HL-60 (cell line): ENCODE results near the gene LYPD4.

Experiments
- DNase-seq, 2 experiments: peaks; one replicate each; pipeline ENCODE4 v3.0.0-alpha.2; 2010 to 2020; ENCODE audit warnings: low read depth in 1 of 2, low spot score in 1 of 2
- H3K27ac ChIP-seq: fragments of 250-450 bp; sonication (Bioruptor Pico); replicated peaks from 2 replicates; pipeline ENCODE4 v1.5.1; 2020; ENCODE audit warnings: mild to moderate bottlenecking, moderate library complexity
- H3K27me3 ChIP-seq: fragments of 250-450 bp; sonication (Bioruptor Pico); 2 replicates; pipeline ENCODE4 v1.5.1; 2021; ENCODE audit warnings: mild to moderate bottlenecking, moderate library complexity; ENCODE audit not compliant: insufficient read depth, poor library complexity, severe bottlenecking
- H3K4me3 ChIP-seq: replicated peaks from 2 replicates; pipeline ENCODE4 v1.5.1; 2011; ENCODE audit warnings: mild to moderate bottlenecking, control low read depth, low read length; ENCODE audit not compliant: insufficient read depth
- GABPA ChIP-seq: IDR thresholded peaks from 2 replicates; pipeline ENCODE4 v1.6.1; 2012; ENCODE audit warnings: low read depth
- POLR2AphosphoS5 ChIP-seq: IDR thresholded peaks from 2 replicates; pipeline ENCODE4 v1.6.1; 2012; ENCODE audit warnings: low read depth
- REST ChIP-seq: IDR thresholded peaks from 2 replicates; pipeline ENCODE4 v1.6.1; 2012; ENCODE audit warnings: low read depth; ENCODE audit not compliant: insufficient replicate concordance
- SPI1 ChIP-seq: IDR thresholded peaks from 2 replicates; pipeline ENCODE4 v1.6.1; 2012; ENCODE audit warnings: low read depth, mild to moderate bottlenecking, borderline replicate concordance
- TF ChIP-seq, protein P1 (sequence below): IDR thresholded peaks from one replicate; pipeline ENCODE4 v1.5.1; 2011; ENCODE audit warnings: low read length, control low read depth, inconsistent platforms; ENCODE audit not compliant: insufficient read depth

The LYPD4 gene

GRCh38 chr19:41889896-41890295 is 45.4 kb upstream of the LYPD4 start:
- Histone ChIP-seq H3K4me3 (no peak overlapping the region), H3K27ac (no peak overlapping the region), H3K27me3 (no peaks in the 10 kb centered on the region)
- no peak for TF ChIP-seq SPI1
- TF ChIP-seq POLR2AphosphoS5 = no peak
- TF ChIP-seq, protein P1, sequence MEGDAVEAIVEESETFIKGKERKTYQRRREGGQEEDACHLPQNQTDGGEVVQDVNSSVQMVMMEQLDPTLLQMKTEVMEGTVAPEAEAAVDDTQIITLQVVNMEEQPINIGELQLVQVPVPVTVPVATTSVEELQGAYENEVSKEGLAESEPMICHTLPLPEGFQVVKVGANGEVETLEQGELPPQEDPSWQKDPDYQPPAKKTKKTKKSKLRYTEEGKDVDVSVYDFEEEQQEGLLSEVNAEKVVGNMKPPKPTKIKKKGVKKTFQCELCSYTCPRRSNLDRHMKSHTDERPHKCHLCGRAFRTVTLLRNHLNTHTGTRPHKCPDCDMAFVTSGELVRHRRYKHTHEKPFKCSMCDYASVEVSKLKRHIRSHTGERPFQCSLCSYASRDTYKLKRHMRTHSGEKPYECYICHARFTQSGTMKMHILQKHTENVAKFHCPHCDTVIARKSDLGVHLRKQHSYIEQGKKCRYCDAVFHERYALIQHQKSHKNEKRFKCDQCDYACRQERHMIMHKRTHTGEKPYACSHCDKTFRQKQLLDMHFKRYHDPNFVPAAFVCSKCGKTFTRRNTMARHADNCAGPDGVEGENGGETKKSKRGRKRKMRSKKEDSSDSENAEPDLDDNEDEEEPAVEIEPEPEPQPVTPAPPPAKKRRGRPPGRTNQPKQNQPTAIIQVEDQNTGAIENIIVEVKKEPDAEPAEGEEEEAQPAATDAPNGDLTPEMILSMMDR = no peak
- TF ChIP-seq REST = no peak
- no peak for TF ChIP-seq GABPA
- DNase-seq = no peak

GRCh38 chr19:41888926-41889325 is 44.4 kb upstream of the LYPD4 start:
- DNase-seq = no peak
- no peak for TF ChIP-seq GABPA
- no peak for TF ChIP-seq REST
- Histone ChIP-seq H3K27me3 (no peaks in the 10 kb centered on the region), H3K27ac (no peak overlapping the region), H3K4me3 (no peak overlapping the region)

GRCh38 chr19:41887711-41888382 is 43.4 kb upstream of the LYPD4 start:
- DNase-seq = no peak
- no peak overlapping the region for H3K4me3 ChIP-seq
- H3K27ac ChIP-seq = no peak overlapping the region
- no peaks in the 10 kb centered on the region for H3K27me3 ChIP-seq
- TF ChIP-seq REST (no peak), POLR2AphosphoS5 (no peak), GABPA (no peak), SPI1 (no peak)
- TF ChIP-seq, protein P1 = no peak
